GM23338 (cell line): Measurements from ENCODE around the gene APOBEC2.

ENCODE experiments used
- EZH2 ChIP-seq: fragments of 200-600 bp; sonication (generic); IDR thresholded peaks from one replicate; pipeline ENCODE4 v1.8.0; 2017; ENCODE audit warnings: antibody characterized with exemption, mild to moderate bottlenecking, low read depth; ENCODE audit not compliant: unreplicated experiment
- TF ChIP-seq, protein P1 (sequence below), 2 experiments: fragments of 200-600 bp in 1 of 2; sonication (generic) in 1 of 2; conservative IDR thresholded peaks; 2 replicates each; pipeline versions ENCODE4 v1.5.1 to v1.6.1; 2016 to 2017; ENCODE audit warnings: antibody characterized with exemption in 2 of 2, low read depth in 2 of 2, mild to moderate bottlenecking in 2 of 2, moderate library complexity in 1 of 2
- TF ChIP-seq, protein P2 (sequence below): IDR thresholded peaks from one replicate; pipeline ENCODE4 v1.6.1; 2018; ENCODE audit warnings: antibody characterized with exemption; ENCODE audit not compliant: unreplicated experiment

DNA sequence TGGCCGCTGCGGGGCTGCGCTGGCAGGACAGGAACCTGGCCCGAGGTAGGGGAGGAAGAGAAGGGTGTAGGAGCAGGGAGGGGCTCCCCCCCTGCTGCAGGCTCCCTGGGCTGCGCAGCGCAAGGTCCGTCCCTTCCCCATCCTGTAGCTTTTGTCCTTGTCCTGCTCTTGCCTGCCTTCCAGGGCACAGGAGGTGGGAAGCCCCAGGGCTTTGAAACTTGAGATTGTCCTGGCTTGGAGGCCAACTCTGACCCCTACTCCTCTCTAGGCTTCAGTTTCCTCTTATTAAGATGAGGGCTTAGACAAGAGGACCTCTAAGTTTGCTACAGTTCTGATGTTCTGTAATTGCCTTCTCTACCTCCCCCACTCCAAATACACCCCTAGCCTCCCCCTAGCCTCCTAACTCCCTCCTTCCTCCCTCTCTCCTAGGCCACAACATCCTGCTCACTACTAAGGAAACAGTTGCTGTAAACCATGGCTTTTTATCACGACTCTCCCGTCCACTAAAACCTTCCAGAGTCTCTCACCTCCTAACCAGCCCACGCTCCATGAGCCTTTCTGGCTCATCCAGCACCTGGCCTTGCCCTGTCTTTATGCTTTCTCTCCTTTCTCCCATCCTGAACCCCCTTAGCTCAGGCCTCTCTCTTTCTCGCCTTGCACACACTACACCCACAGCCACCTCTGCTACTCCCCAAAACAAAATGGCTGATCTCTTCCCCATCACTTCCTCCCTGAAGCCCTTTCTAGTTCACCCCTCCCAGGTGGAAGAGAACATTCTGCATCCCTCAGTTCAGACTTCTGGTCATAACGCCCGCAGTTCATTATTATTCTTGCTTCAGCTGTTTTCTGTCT lies 24.2 kb upstream of the APOBEC2 start:
- TF ChIP-seq, protein P1, sequence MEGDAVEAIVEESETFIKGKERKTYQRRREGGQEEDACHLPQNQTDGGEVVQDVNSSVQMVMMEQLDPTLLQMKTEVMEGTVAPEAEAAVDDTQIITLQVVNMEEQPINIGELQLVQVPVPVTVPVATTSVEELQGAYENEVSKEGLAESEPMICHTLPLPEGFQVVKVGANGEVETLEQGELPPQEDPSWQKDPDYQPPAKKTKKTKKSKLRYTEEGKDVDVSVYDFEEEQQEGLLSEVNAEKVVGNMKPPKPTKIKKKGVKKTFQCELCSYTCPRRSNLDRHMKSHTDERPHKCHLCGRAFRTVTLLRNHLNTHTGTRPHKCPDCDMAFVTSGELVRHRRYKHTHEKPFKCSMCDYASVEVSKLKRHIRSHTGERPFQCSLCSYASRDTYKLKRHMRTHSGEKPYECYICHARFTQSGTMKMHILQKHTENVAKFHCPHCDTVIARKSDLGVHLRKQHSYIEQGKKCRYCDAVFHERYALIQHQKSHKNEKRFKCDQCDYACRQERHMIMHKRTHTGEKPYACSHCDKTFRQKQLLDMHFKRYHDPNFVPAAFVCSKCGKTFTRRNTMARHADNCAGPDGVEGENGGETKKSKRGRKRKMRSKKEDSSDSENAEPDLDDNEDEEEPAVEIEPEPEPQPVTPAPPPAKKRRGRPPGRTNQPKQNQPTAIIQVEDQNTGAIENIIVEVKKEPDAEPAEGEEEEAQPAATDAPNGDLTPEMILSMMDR (conservative IDR thresholded peaks at IDR 0.05; ENCODE audit: low read depth in 2 of 2): no peak
- TF ChIP-seq, protein P2, sequence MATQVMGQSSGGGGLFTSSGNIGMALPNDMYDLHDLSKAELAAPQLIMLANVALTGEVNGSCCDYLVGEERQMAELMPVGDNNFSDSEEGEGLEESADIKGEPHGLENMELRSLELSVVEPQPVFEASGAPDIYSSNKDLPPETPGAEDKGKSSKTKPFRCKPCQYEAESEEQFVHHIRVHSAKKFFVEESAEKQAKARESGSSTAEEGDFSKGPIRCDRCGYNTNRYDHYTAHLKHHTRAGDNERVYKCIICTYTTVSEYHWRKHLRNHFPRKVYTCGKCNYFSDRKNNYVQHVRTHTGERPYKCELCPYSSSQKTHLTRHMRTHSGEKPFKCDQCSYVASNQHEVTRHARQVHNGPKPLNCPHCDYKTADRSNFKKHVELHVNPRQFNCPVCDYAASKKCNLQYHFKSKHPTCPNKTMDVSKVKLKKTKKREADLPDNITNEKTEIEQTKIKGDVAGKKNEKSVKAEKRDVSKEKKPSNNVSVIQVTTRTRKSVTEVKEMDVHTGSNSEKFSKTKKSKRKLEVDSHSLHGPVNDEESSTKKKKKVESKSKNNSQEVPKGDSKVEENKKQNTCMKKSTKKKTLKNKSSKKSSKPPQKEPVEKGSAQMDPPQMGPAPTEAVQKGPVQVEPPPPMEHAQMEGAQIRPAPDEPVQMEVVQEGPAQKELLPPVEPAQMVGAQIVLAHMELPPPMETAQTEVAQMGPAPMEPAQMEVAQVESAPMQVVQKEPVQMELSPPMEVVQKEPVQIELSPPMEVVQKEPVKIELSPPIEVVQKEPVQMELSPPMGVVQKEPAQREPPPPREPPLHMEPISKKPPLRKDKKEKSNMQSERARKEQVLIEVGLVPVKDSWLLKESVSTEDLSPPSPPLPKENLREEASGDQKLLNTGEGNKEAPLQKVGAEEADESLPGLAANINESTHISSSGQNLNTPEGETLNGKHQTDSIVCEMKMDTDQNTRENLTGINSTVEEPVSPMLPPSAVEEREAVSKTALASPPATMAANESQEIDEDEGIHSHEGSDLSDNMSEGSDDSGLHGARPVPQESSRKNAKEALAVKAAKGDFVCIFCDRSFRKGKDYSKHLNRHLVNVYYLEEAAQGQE: no peak
- TF ChIP-seq EZH2: no peak
